ENCODE results near the gene CNTNAP2.

Gene CNTNAP2

GRCh38 chr7:148336411-148336810, 2219.8 kb downstream of the CNTNAP2 start:
- 67 to 79% methylated on average over 3 of the region's 3 CpGs for WGBS, 2 experiments
- Histone ChIP-seq H3K9me3 (ENCODE audit: control insufficient read depth, low read length) (no peaks in the 10 kb centered on the region), H3K4me1 (ENCODE audit: control insufficient read depth, insufficient read depth, low read length) (peaks cover 34% of the 10 kb centered on the region), H3K4me3 (ENCODE audit: insufficient read depth, low read depth, low read length) (no peak overlapping the region), H3K36me3 (ENCODE audit: control insufficient read depth, insufficient read depth, low read length) (no peaks in the 10 kb centered on the region), H3K27me3 (ENCODE audit: control insufficient read depth, insufficient read depth, low read length, poor library complexity, severe bottlenecking) (no peaks in the 10 kb centered on the region), H3K27ac (ENCODE audit: insufficient read depth, low read depth, low read length, poor library complexity, severe bottlenecking) (no peak overlapping the region)

- Histone ChIP-seq H3K36me3 (ENCODE audit: control insufficient read depth, insufficient read depth, low read length) (no peaks in the 10 kb centered on the region), H3K27me3 (ENCODE audit: control insufficient read depth, insufficient read depth, low read length, poor library complexity, severe bottlenecking) (no peaks in the 10 kb centered on the region), H3K27ac (ENCODE audit: insufficient read depth, low read depth, low read length, poor library complexity, severe bottlenecking) (no peak overlapping the region), H3K9me3 (ENCODE audit: control insufficient read depth, low read length) (no peaks in the 10 kb centered on the region), H3K4me3 (ENCODE audit: insufficient read depth, low read depth, low read length) (no peak overlapping the region), H3K4me1 (ENCODE audit: control insufficient read depth, insufficient read depth, low read length) (peaks cover 42% of the 10 kb centered on the region)
- WGBS, 2 experiments, result 33 to 37% methylated on average over 10 of the region's 11 CpGs
These were observed 2220.8 kb downstream of the CNTNAP2 start for GRCh38 chr7:148337246-148337965.

- H3K36me3 ChIP-seq (ENCODE audit: control insufficient read depth, insufficient read depth, low read length), result no peaks in the 10 kb centered on the region
- no peaks in the 10 kb centered on the region for H3K27me3 ChIP-seq (ENCODE audit: control insufficient read depth, insufficient read depth, low read length, poor library complexity, severe bottlenecking)
- H3K4me1 ChIP-seq (ENCODE audit: control insufficient read depth, insufficient read depth, low read length), result peaks cover 47% of the 10 kb centered on the region
- H3K27ac ChIP-seq (ENCODE audit: insufficient read depth, low read depth, low read length, poor library complexity, severe bottlenecking), result no peak overlapping the region
- no peaks in the 10 kb centered on the region for H3K9me3 ChIP-seq (ENCODE audit: control insufficient read depth, low read length)
- no peak overlapping the region for H3K4me3 ChIP-seq (ENCODE audit: insufficient read depth, low read depth, low read length)
- WGBS, 2 experiments, result 48 to 65% methylated on average over 2 to 3 of the region's 5 CpGs
These were observed 2221.6 kb downstream of the CNTNAP2 start for GRCh38 chr7:148337995-148338747.

- no peaks in the 10 kb centered on the region for H3K36me3 ChIP-seq (ENCODE audit: control insufficient read depth, insufficient read depth, low read length)
- H3K4me1 ChIP-seq (ENCODE audit: control insufficient read depth, insufficient read depth, low read length), result peaks cover 45% of the 10 kb centered on the region
- WGBS, 2 experiments, result 8% methylated on average over 13 to 15 of the region's 15 CpGs
- H3K4me3 ChIP-seq (ENCODE audit: insufficient read depth, low read depth, low read length), result peak overlapping the region; percentile 71
- no peak overlapping the region for H3K27ac ChIP-seq (ENCODE audit: insufficient read depth, low read depth, low read length, poor library complexity, severe bottlenecking)
- no peaks in the 10 kb centered on the region for H3K27me3 ChIP-seq (ENCODE audit: control insufficient read depth, insufficient read depth, low read length, poor library complexity, severe bottlenecking)
- H3K9me3 ChIP-seq (ENCODE audit: control insufficient read depth, low read length), result no peaks in the 10 kb centered on the region
These were observed 2224.1 kb downstream of the CNTNAP2 start for GRCh38 chr7:148340438-148341280.

GRCh38 chr7:148344406-148344805, 2227.8 kb downstream of the CNTNAP2 start:
- Histone ChIP-seq H3K36me3 (ENCODE audit: control insufficient read depth, insufficient read depth, low read length) (no peaks in the 10 kb centered on the region), H3K9me3 (ENCODE audit: control insufficient read depth, low read length) (no peaks in the 10 kb centered on the region), H3K27me3 (ENCODE audit: control insufficient read depth, insufficient read depth, low read length, poor library complexity, severe bottlenecking) (no peaks in the 10 kb centered on the region), H3K4me3 (ENCODE audit: insufficient read depth, low read depth, low read length) (no peak overlapping the region), H3K4me1 (ENCODE audit: control insufficient read depth, insufficient read depth, low read length) (peaks cover 34% of the 10 kb centered on the region), H3K27ac (ENCODE audit: insufficient read depth, low read depth, low read length, poor library complexity, severe bottlenecking) (no peak overlapping the region)
- 35 to 39% methylated on average over 1 of the region's 1 CpG for WGBS, 2 experiments

- 62 to 74% methylated on average over 4 of the region's 5 CpGs for WGBS, 2 experiments
- no peak overlapping the region for H3K4me3 ChIP-seq (ENCODE audit: insufficient read depth, low read depth, low read length)
These were observed 2231.4 kb downstream of the CNTNAP2 start for GRCh38 chr7:148347981-148348380.

GRCh38 chr7:148348466-148348865, 2231.9 kb downstream of the CNTNAP2 start:
- no peak overlapping the region for H3K4me3 ChIP-seq (ENCODE audit: insufficient read depth, low read depth, low read length)
- H3K4me1 ChIP-seq (ENCODE audit: control insufficient read depth, insufficient read depth, low read length), result peaks cover 17% of the 10 kb centered on the region
- H3K9me3 ChIP-seq (ENCODE audit: control insufficient read depth, low read length), result no peaks in the 10 kb centered on the region
- 85 to 90% methylated on average over 9 to 10 of the region's 10 CpGs for WGBS, 2 experiments
- H3K36me3 ChIP-seq (ENCODE audit: control insufficient read depth, insufficient read depth, low read length), result peaks cover 8% of the 10 kb centered on the region
- H3K27ac ChIP-seq (ENCODE audit: insufficient read depth, low read depth, low read length, poor library complexity, severe bottlenecking), result no peak overlapping the region
- no peaks in the 10 kb centered on the region for H3K27me3 ChIP-seq (ENCODE audit: control insufficient read depth, insufficient read depth, low read length, poor library complexity, severe bottlenecking)

More at GRCh38 chr7:148347981-148348380, 2231.4 kb downstream of the CNTNAP2 start:
- H3K36me3 ChIP-seq (ENCODE audit: control insufficient read depth, insufficient read depth, low read length), result peaks cover 8% of the 10 kb centered on the region
- H3K27ac ChIP-seq (ENCODE audit: insufficient read depth, low read depth, low read length, poor library complexity, severe bottlenecking), result peak overlapping the region; percentile 37
- no peaks in the 10 kb centered on the region for H3K27me3 ChIP-seq (ENCODE audit: control insufficient read depth, insufficient read depth, low read length, poor library complexity, severe bottlenecking)
- no peaks in the 10 kb centered on the region for H3K9me3 ChIP-seq (ENCODE audit: control insufficient read depth, low read length)
- H3K4me1 ChIP-seq (ENCODE audit: control insufficient read depth, insufficient read depth, low read length), result peaks cover 20% of the 10 kb centered on the region

GRCh38 chr7:148356303-148356702, 2239.7 kb downstream of the CNTNAP2 start:
- Histone ChIP-seq H3K9me3 (ENCODE audit: control insufficient read depth, low read length) (no peaks in the 10 kb centered on the region), H3K4me3 (ENCODE audit: insufficient read depth, low read depth, low read length) (no peak overlapping the region), H3K27ac (ENCODE audit: insufficient read depth, low read depth, low read length, poor library complexity, severe bottlenecking) (no peak overlapping the region), H3K4me1 (ENCODE audit: control insufficient read depth, insufficient read depth, low read length) (peaks cover 7% of the 10 kb centered on the region), H3K36me3 (ENCODE audit: control insufficient read depth, insufficient read depth, low read length) (peaks cover 16% of the 10 kb centered on the region), H3K27me3 (ENCODE audit: control insufficient read depth, insufficient read depth, low read length, poor library complexity, severe bottlenecking) (no peaks in the 10 kb centered on the region)
- 85 to 86% methylated on average over 5 of the region's 5 CpGs for WGBS, 2 experiments

GRCh38 chr7:148362541-148362940, 2245.9 kb downstream of the CNTNAP2 start:
- Histone ChIP-seq H3K27ac (ENCODE audit: insufficient read depth, low read depth, low read length, poor library complexity, severe bottlenecking) (no peak overlapping the region), H3K4me3 (ENCODE audit: insufficient read depth, low read depth, low read length) (no peak overlapping the region), H3K9me3 (ENCODE audit: control insufficient read depth, low read length) (no peaks in the 10 kb centered on the region), H3K4me1 (ENCODE audit: control insufficient read depth, insufficient read depth, low read length) (peaks cover 7% of the 10 kb centered on the region), H3K27me3 (ENCODE audit: control insufficient read depth, insufficient read depth, low read length, poor library complexity, severe bottlenecking) (no peaks in the 10 kb centered on the region), H3K36me3 (ENCODE audit: control insufficient read depth, insufficient read depth, low read length) (peaks cover 30% of the 10 kb centered on the region)
- 93% methylated on average over 5 of the region's 5 CpGs for WGBS, 2 experiments

Measured in ectodermal cell (in vitro differentiated cells).